Neural progenitor cell (in vitro differentiated cells): ENCODE measurements around the gene VAMP3.

ENCODE experiments used
- EZH2 ChIP-seq: fragments of 200-600 bp; sonication (generic); IDR thresholded peaks from 2 replicates; pipeline ENCODE4 v1.6.1; 2017; ENCODE audit warnings: antibody characterized with exemption, mild to moderate bottlenecking, moderate library complexity
- EZH2phosphoT487 ChIP-seq: fragments of 200-600 bp; sonication (generic); IDR thresholded peaks from 2 replicates; pipeline ENCODE4 v1.6.1; 2017; ENCODE audit warnings: antibody characterized with exemption
- TF ChIP-seq, protein P1 (sequence below): fragments of 200-600 bp; sonication (generic); IDR thresholded peaks from 2 replicates; pipeline ENCODE4 v1.5.1; 2017; ENCODE audit warnings: antibody characterized with exemption, mild to moderate bottlenecking

DNA sequence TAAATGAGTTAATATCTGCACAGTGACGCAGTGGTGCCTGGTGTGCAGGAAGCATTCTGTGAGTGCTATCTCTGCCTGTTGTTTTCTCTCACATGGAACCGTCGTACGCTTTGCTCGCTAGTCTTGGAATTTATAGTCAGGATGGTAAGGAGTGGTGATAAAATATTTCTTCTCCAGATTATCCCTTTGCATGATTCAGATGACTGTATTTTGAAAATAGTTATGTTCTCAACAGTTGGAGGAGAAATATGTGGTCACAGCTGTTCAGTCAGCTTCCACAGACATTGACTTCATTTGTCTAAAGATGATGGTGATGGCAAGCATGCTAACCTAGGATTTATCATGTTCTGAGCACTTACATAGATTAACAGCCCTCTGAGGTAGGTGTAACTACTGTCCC lies 41.3 kb upstream of the VAMP3 start:
- TF ChIP-seq, protein P1, sequence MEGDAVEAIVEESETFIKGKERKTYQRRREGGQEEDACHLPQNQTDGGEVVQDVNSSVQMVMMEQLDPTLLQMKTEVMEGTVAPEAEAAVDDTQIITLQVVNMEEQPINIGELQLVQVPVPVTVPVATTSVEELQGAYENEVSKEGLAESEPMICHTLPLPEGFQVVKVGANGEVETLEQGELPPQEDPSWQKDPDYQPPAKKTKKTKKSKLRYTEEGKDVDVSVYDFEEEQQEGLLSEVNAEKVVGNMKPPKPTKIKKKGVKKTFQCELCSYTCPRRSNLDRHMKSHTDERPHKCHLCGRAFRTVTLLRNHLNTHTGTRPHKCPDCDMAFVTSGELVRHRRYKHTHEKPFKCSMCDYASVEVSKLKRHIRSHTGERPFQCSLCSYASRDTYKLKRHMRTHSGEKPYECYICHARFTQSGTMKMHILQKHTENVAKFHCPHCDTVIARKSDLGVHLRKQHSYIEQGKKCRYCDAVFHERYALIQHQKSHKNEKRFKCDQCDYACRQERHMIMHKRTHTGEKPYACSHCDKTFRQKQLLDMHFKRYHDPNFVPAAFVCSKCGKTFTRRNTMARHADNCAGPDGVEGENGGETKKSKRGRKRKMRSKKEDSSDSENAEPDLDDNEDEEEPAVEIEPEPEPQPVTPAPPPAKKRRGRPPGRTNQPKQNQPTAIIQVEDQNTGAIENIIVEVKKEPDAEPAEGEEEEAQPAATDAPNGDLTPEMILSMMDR, result no peak
- TF ChIP-seq EZH2 (no peak), EZH2phosphoT487 (no peak)
